PC-3 (cell line): ENCODE results near the gene SLC39A10. TPM values are rescaled to one million over a fixed set of nuclear protein-coding genes. Genes with fewer than 3 reads are reported as not detected.

Experiments used
- ATAC-seq: fragments of 200-7000 bp; cut with Tn5 transposase; 2 replicates; pipeline ENCODE4 v1.9.1; 2020; ENCODE audit warnings: mild to moderate bottlenecking, moderate library complexity
- BruUV-seq: library from RNA; stranded (reverse); fragments of 400-500 nt; replicated peaks from 2 replicates; lab custom pipeline; 2021; lab: Mats Ljungman, UMichigan
- CTCF ChIA-PET: fragments of 300-600 bp; sonication (Branson Sonifier 250); formaldehyde crosslinking; loops from one replicate; lab custom pipeline; 2022; ENCODE audit warnings: antibody characterized with exemption; lab: Charles Lee
- POLR2A ChIA-PET: fragments of 300-600 bp; sonication (Branson Sonifier 250); formaldehyde crosslinking; loops from one replicate; lab custom pipeline; 2022; ENCODE audit warnings: antibody characterized with exemption; ENCODE audit not compliant: unreplicated experiment; lab: Charles Lee
- DNase-seq: peaks from one replicate; pipeline ENCODE4 v3.0.0-alpha.2; 2015
- H2AFZ ChIP-seq: fragments of 300-600 bp; sonication (generic); 2 replicates; pipeline ENCODE4 v1.6.0; 2016; ENCODE audit warnings: antibody characterized with exemption, low read length
- H3F3A ChIP-seq: fragments of 300-600 bp; sonication (generic); one replicate; pipeline ENCODE4 v1.6.0; 2017; ENCODE audit warnings: antibody characterized with exemption, low read length, control low read depth, mild to moderate bottlenecking; ENCODE audit not compliant: unreplicated experiment
- H3K27ac ChIP-seq: fragments of 300-600 bp; sonication (generic); 2 replicates; pipeline ENCODE4 v1.5.1; 2016; ENCODE audit warnings: mild to moderate bottlenecking, low read length
- H3K27me3 ChIP-seq: fragments of 300-600 bp; sonication (generic); 2 replicates; pipeline ENCODE4 v1.6.1; 2016; ENCODE audit warnings: low read length, mixed read lengths
- H3K36me3 ChIP-seq: fragments of 300-600 bp; sonication (generic); 2 replicates; pipeline ENCODE4 v1.6.1; 2016; ENCODE audit warnings: low read depth, mixed run types, low read length, mixed read lengths
- H3K4me1 ChIP-seq: fragments of 300-600 bp; sonication (generic); 2 replicates; pipeline ENCODE4 v1.5.1; 2016; ENCODE audit warnings: low read length; ENCODE audit not compliant: insufficient read depth
- H3K4me2 ChIP-seq: fragments of 300-600 bp; sonication (generic); 2 replicates; pipeline ENCODE4 v1.6.0; 2016; ENCODE audit warnings: low read length
- H3K4me3 ChIP-seq: fragments of 300-600 bp; sonication (generic); 2 replicates; pipeline ENCODE4 v1.5.1; 2016; ENCODE audit warnings: mild to moderate bottlenecking, low read length, mixed read lengths
- H3K79me2 ChIP-seq: fragments of 300-600 bp; sonication (generic); 2 replicates; pipeline ENCODE4 v1.6.1; 2017; ENCODE audit warnings: low read length, mixed read lengths
- H3K9ac ChIP-seq: fragments of 300-600 bp; sonication (generic); 2 replicates; pipeline ENCODE4 v1.6.0; 2016; ENCODE audit warnings: mild to moderate bottlenecking, low read length
- H3K9me2 ChIP-seq: fragments of 300-600 bp; sonication (generic); replicated peaks from 2 replicates; pipeline ENCODE4 v1.6.1; 2016; ENCODE audit warnings: mixed run types, low read length, mixed read lengths
- H3K9me3 ChIP-seq: fragments of 300-600 bp; sonication (generic); 2 replicates; pipeline ENCODE4 v1.6.1; 2016; ENCODE audit warnings: low read length, mixed read lengths
- H4K20me1 ChIP-seq: fragments of 300-600 bp; sonication (generic); 2 replicates; pipeline ENCODE4 v1.6.1; 2016; ENCODE audit warnings: low read length, mixed read lengths
- EZH2 ChIP-seq: fragments of 300-600 bp; sonication (generic); IDR thresholded peaks from one replicate; pipeline ENCODE4 v1.6.1; 2017; ENCODE audit warnings: antibody characterized with exemption, mild to moderate bottlenecking, low read length; ENCODE audit not compliant: unreplicated experiment
- EZH2phosphoT487 ChIP-seq: fragments of 300-600 bp; sonication (generic); IDR thresholded peaks from 2 replicates; pipeline ENCODE4 v1.6.1; 2018; ENCODE audit warnings: mild to moderate bottlenecking, antibody characterized with exemption, low read length, borderline replicate concordance
- intact Hi-C: fragments of 100-400 bp; cut with micrococcal nuclease; formaldehyde crosslinking; loops from 2 replicates; pipeline ENCODE4 v1.9.0; 2023
- total RNA-seq: library from RNA; depleted of rRNA; stranded (reverse); fragments of >200 nt; gene quantifications from 2 replicates; pipeline ENCODE4 v1.2.3, GENCODE V29; 2014
- TF ChIP-seq, protein P1 (sequence below): fragments of 300-600 bp; sonication (generic); conservative IDR thresholded peaks from 2 replicates; pipeline ENCODE4 v1.5.1; 2017; ENCODE audit warnings: antibody characterized with exemption, low read depth, mild to moderate bottlenecking, low read length

The SLC39A10 gene
- total RNA-seq, 1 experiment from 2014 or later, result 18.6 TPM

- no peak for ATAC-seq
- CTCF ChIA-PET, result no interaction called here
- intact Hi-C loops, result no loop called here
- H3K27me3 ChIP-seq, result no peaks in the 10 kb centered on the region
- H3K9ac ChIP-seq, result no peak overlapping the region
- no peaks in the 10 kb centered on the region for H3K36me3 ChIP-seq
- TF ChIP-seq EZH2 (no peak), EZH2phosphoT487 (no peak)
- TF ChIP-seq, protein P1, sequence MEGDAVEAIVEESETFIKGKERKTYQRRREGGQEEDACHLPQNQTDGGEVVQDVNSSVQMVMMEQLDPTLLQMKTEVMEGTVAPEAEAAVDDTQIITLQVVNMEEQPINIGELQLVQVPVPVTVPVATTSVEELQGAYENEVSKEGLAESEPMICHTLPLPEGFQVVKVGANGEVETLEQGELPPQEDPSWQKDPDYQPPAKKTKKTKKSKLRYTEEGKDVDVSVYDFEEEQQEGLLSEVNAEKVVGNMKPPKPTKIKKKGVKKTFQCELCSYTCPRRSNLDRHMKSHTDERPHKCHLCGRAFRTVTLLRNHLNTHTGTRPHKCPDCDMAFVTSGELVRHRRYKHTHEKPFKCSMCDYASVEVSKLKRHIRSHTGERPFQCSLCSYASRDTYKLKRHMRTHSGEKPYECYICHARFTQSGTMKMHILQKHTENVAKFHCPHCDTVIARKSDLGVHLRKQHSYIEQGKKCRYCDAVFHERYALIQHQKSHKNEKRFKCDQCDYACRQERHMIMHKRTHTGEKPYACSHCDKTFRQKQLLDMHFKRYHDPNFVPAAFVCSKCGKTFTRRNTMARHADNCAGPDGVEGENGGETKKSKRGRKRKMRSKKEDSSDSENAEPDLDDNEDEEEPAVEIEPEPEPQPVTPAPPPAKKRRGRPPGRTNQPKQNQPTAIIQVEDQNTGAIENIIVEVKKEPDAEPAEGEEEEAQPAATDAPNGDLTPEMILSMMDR, result no peak
- H3K79me2 ChIP-seq, result no peaks in the 10 kb centered on the region
- no TSS peak for BruUV-seq
- H2AFZ ChIP-seq, result no peak overlapping the region
- no peaks in the 10 kb centered on the region for H3F3A ChIP-seq
- H3K27ac ChIP-seq, result no peak overlapping the region
- POLR2A ChIA-PET, result no interaction called here
- H3K4me3 ChIP-seq, result no peak overlapping the region
- H3K9me2 ChIP-seq, result no peaks in the 10 kb centered on the region
- H3K9me3 ChIP-seq, result no peaks in the 10 kb centered on the region
- DNase-seq, result no peak
- H3K4me2 ChIP-seq, result no peak overlapping the region
- peaks cover 6% of the 10 kb centered on the region for H3K4me1 ChIP-seq
- no peaks in the 10 kb centered on the region for H4K20me1 ChIP-seq
Observed at GRCh38 chr2:195626507-195626906, 30.5 kb upstream of the SLC39A10 start.

DNA sequence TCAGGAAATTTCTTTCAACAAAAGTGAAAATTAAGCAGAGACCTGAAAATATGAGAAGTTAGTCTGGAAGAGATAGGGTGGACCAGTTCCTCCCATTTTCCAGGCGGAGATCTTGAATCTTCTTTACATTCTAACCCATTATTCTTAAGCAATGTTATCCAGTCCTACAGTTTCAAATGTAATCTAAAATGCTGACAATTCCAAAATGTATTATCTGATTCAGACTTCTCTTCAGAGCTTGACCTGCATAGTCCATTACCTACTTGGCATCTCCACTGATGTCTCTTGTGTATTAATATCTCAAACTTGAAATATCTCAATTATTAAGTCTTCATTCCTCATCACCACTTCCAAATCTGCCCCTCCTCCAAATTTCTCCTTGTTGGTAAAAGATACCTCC lies 28.4 kb upstream of the SLC39A10 start:
- Histone ChIP-seq H3K9me2 (no peaks in the 10 kb centered on the region), H4K20me1 (no peaks in the 10 kb centered on the region), H3F3A (no peaks in the 10 kb centered on the region), H3K9me3 (no peaks in the 10 kb centered on the region), H3K4me2 (no peak overlapping the region), H3K4me3 (no peak overlapping the region), H3K27ac (no peak overlapping the region), H3K27me3 (no peaks in the 10 kb centered on the region), H3K36me3 (no peaks in the 10 kb centered on the region), H2AFZ (no peak overlapping the region), H3K9ac (no peak overlapping the region), H3K4me1 (no peaks in the 10 kb centered on the region), H3K79me2 (no peaks in the 10 kb centered on the region)
- DNase-seq (no peak), ATAC-seq (no peak)
- TF ChIP-seq EZH2, result no peak
- TF ChIP-seq EZH2phosphoT487, result no peak
- TF ChIP-seq, protein P1, result no peak
- intact Hi-C loops, result no loop called here
- BruUV-seq, result no TSS peak
- ChIA-PET POLR2A (no interaction called here), CTCF (no interaction called here)

- Histone ChIP-seq H3K9me2 (no peaks in the 10 kb centered on the region), H3K27me3 (no peaks in the 10 kb centered on the region), H3K4me1 (no peaks in the 10 kb centered on the region), H4K20me1 (no peaks in the 10 kb centered on the region), H3F3A (no peaks in the 10 kb centered on the region), H3K27ac (no peak overlapping the region), H3K4me3 (no peak overlapping the region), H3K4me2 (no peak overlapping the region), H3K9ac (no peak overlapping the region), H3K36me3 (no peaks in the 10 kb centered on the region), H2AFZ (no peak overlapping the region), H3K79me2 (no peaks in the 10 kb centered on the region), H3K9me3 (no peaks in the 10 kb centered on the region)
- DNase-seq (no peak), ATAC-seq (no peak)
- ChIA-PET CTCF (no interaction called here), POLR2A (no interaction called here)
- intact Hi-C loops, result no loop called here
- TF ChIP-seq, protein P1, result no peak
- TF ChIP-seq EZH2phosphoT487 (no peak), EZH2 (no peak)
- no TSS peak for BruUV-seq
Observed at GRCh38 chr2:195632856-195633572, 24.0 kb upstream of the SLC39A10 start.
